Testis (tissue), 3 donors: ENCODE measurements around the gene DDX1. TPM values are rescaled to one million over a fixed set of nuclear protein-coding genes. Genes with fewer than 3 reads are reported as not detected.

Experiments
- DNase-seq: peaks from one replicate; pipeline ENCODE4 v3.0.0-alpha.2; 2019
- H3K27ac ChIP-seq, 2 donors: fragments of 200-600 bp; sonication (generic); one replicate each; pipeline ENCODE4 v1.5.1; 2019
- H3K27me3 ChIP-seq: fragments of 200-600 bp; sonication (generic); one replicate; pipeline ENCODE4 v1.5.1; 2019
- H3K36me3 ChIP-seq: fragments of 200-600 bp; sonication (generic); one replicate; pipeline ENCODE4 v1.5.1; 2017; ENCODE audit warnings: low read depth; ENCODE audit errors: missing control alignments
- H3K4me1 ChIP-seq: fragments of 200-600 bp; sonication (generic); one replicate; pipeline ENCODE4 v1.5.1; 2019
- H3K4me3 ChIP-seq, 2 donors: fragments of 200-600 bp; sonication (generic); one replicate each; pipeline ENCODE4 v1.5.1; 2017 to 2019
- H3K9me3 ChIP-seq: fragments of 200-600 bp; sonication (generic); one replicate; pipeline ENCODE4 v1.5.1; 2017
- POLR2A ChIP-seq: fragments of 450-650 bp; IDR thresholded peaks from one replicate; pipeline ENCODE4 v1.6.1; 2017; ENCODE audit warnings: antibody characterized with exemption, mild to moderate bottlenecking, moderate library complexity
- WGBS, 2 donors: methylation state at CpG; one replicate each; pipeline ENCODE4 v1.1.5; 2018; 5-methylcytosine and 5-hydroxymethylcytosine counted together
- intact Hi-C: fragments of 100-400 bp; cut with DNase I; formaldehyde crosslinking; loops from one replicate; pipeline ENCODE4 v1.15.1; 2023; ENCODE audit warnings: low total_unique reads
- polyA plus RNA-seq: library from polyadenylated mRNA; stranded (reverse); fragments of 350-450 nt; fragmentation: Illumina TruSeq; extraction: RNeasy Lipid Tissue Mini Kit (QIAGEN cat#74804); gene quantifications from one replicate; pipeline ENCODE4 v1.2.3, GENCODE V29; 2014; ENCODE audit warnings: low read depth, low replicate concordance; ENCODE audit not compliant: insufficient read depth
- total RNA-seq, 2 donors: library from RNA; depleted of rRNA; stranded (reverse); fragments of >200 nt; gene quantifications; one replicate each; pipeline ENCODE4 v1.2.3, GENCODE V29; 2016
- TF ChIP-seq, protein P1 (sequence below), 3 experiments: fragments of 450-650 bp in 2 of 3; fragments of 200-600 bp in 1 of 3; sonication (generic) in 1 of 3; IDR thresholded peaks; one replicate each; pipeline ENCODE4 v1.5.1; 2016 to 2019; ENCODE audit warnings: antibody characterized with exemption in 3 of 3, mild to moderate bottlenecking in 2 of 3, moderate library complexity in 1 of 3

Gene DDX1
- total and polyA plus RNA-seq, 3 donors from 2014 or later = 60.4 to 66.9 (median 65.0) TPM

DNA sequence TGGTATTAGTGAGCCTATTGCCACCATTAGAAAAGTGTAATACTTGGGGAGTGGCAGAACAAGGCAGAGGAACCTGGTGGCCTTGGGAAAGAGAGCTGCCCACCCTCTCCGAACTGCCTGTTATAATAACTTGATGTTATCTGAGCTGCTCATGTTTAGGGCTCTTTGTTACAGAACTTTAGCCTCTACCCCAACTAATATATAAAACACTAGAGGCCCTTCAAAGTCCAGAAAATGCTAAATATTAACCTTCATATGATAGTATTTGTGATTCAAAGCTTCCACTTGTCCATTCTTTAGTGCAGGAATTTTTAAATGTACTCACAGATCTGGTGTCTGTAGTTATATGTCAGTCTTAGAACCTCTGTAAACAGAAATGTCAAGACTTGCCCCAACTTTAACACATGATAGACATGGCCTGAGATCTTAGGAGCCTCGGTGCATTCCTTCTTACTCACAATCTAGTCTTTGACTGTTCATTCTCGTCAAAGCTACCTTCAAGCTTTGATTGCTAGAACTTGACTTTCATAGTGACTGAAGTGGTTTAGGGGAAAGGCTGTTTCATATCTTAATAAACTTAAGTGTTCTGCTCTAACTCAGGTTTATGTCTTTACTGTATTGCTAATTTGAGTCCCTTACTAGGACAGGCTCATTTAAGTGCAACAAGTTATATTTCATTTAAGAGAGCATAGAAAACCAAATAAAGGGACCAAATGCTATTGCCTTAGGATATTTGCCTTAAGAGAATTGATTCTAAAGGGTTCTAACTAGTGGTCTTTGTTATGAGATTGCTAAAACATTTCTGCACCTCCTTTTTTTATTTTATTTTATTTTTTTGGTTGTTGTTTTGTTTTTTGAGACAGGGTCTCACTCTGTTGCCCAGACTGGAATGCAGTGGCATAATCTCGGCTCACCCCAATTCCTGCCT lies 41.6 kb downstream of the DDX1 start:
- Histone ChIP-seq H3K27me3 (no peaks in the 10 kb centered on the region), H3K27ac (no peak overlapping the region), H3K4me1 (peaks cover 3% of the 10 kb centered on the region), H3K36me3 (no peaks in the 10 kb centered on the region), H3K9me3 (no peaks in the 10 kb centered on the region), H3K4me3 (no peak overlapping the region)
- no peak for DNase-seq
- intact Hi-C loops = loop anchor here (10.0 kb wide), 1 partner anchor 971 kb away; no protein-coding TSS in a partner anchor
- TF ChIP-seq, protein P1, sequence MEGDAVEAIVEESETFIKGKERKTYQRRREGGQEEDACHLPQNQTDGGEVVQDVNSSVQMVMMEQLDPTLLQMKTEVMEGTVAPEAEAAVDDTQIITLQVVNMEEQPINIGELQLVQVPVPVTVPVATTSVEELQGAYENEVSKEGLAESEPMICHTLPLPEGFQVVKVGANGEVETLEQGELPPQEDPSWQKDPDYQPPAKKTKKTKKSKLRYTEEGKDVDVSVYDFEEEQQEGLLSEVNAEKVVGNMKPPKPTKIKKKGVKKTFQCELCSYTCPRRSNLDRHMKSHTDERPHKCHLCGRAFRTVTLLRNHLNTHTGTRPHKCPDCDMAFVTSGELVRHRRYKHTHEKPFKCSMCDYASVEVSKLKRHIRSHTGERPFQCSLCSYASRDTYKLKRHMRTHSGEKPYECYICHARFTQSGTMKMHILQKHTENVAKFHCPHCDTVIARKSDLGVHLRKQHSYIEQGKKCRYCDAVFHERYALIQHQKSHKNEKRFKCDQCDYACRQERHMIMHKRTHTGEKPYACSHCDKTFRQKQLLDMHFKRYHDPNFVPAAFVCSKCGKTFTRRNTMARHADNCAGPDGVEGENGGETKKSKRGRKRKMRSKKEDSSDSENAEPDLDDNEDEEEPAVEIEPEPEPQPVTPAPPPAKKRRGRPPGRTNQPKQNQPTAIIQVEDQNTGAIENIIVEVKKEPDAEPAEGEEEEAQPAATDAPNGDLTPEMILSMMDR (IDR thresholded peaks at IDR 0.05) = no peak
- no peak for TF ChIP-seq POLR2A
- 93% methylated on average over 4 of the region's 4 CpGs for WGBS, 2 donors

DNA sequence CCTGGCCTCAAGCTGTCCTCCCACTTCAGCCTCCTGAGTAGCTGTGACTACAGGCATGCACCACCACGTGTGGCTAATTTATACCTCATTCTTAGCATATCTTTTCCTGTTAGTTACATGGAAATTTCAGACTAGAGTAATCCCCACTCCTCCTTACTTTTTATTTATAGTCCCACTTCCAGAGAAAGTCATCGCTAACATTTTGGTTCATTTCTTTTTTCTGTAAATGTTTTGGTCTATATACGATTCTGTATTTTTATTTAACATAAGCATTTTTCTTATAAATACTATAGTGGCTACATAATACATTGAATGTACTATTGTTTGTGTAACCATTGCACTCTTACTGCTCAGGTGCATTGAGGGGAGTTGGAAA lies 42.3 kb downstream of the DDX1 start:
- H3K27ac ChIP-seq = no peak overlapping the region
- DNase-seq = no peak
- 76 to 84% methylated on average over 3 of the region's 3 CpGs for WGBS, 2 donors
- intact Hi-C loops = loop anchor here (10.0 kb wide), 1 partner anchor 971 kb away; no protein-coding TSS in a partner anchor
- H3K27me3 ChIP-seq = no peaks in the 10 kb centered on the region
- no peak overlapping the region for H3K4me3 ChIP-seq
- no peaks in the 10 kb centered on the region for H3K36me3 ChIP-seq
- no peaks in the 10 kb centered on the region for H3K9me3 ChIP-seq
- TF ChIP-seq, protein P1 (IDR thresholded peaks at IDR 0.05) = no peak
- no peak for TF ChIP-seq POLR2A
- H3K4me1 ChIP-seq = peaks cover 3% of the 10 kb centered on the region

GRCh38 chr2:15634846-15635490 lies 43.3 kb downstream of the DDX1 start:
- Histone ChIP-seq H3K4me3 (no peak overlapping the region), H3K27me3 (no peaks in the 10 kb centered on the region), H3K27ac (no peak overlapping the region), H3K36me3 (no peaks in the 10 kb centered on the region), H3K4me1 (peaks cover 3% of the 10 kb centered on the region), H3K9me3 (no peaks in the 10 kb centered on the region)
- TF ChIP-seq POLR2A = no peak
- TF ChIP-seq, protein P1 (IDR thresholded peaks at IDR 0.05) = no peak
- DNase-seq = no peak
- 53 to 58% methylated on average over 1 of the region's 1 CpG for WGBS, 2 donors
- intact Hi-C loops = loop anchor here (10.0 kb wide), 1 partner anchor 970 kb away; no protein-coding TSS in a partner anchor

DNA sequence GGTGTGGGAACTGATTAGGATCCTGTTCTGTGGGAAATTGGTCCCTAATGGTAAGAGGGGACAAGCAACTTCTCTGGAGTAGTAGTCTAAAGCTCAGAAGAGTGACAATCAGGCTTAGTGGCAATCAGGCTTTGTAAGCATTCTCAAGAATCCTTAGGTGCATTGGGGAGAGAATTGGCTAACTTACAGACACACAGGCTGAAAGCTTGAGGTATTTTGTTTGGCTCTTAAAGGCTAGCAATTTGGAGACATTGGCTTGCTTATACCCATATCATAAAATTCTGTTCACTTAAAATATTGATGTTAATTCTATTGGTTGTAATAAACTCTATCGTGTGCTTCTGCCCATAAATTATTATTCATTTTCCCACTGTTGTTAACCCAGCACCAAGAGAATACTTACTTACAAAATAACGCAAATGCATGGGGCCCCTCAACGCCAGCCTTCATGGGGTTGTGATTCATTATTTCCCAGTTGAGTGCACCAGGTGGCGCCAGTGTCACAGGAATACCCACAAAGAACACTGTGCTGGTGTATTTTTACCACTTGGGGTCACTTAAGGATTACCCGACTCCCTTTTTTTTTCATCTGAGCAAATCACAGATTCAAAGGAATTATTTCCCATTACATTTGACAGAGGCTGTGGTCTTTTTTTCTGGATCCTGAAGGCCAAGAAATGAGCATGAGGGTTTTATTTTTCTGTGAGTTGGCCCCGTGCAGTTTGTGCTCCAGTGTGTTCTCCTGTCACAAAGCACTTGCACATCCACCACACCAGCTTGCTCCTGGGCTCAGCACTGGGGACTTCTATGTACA lies 45.5 kb downstream of the DDX1 start:
- H3K4me3 ChIP-seq = no peak overlapping the region
- DNase-seq = peak; percentile 83
- H3K27me3 ChIP-seq = no peaks in the 10 kb centered on the region
- H3K4me1 ChIP-seq = no peaks in the 10 kb centered on the region
- WGBS, 2 donors = 16 to 20% methylated on average over 6 of the region's 6 CpGs
- TF ChIP-seq POLR2A = no peak
- TF ChIP-seq, protein P1 (IDR thresholded peaks at IDR 0.05) = peak; percentile 84 to 94 (median 91)
- H3K9me3 ChIP-seq = no peaks in the 10 kb centered on the region
- intact Hi-C loops = loop anchor here (10.0 kb wide), 1 partner anchor 968 kb away; no protein-coding TSS in a partner anchor
- H3K27ac ChIP-seq = no peak overlapping the region
- no peaks in the 10 kb centered on the region for H3K36me3 ChIP-seq
